Stimulated activated CD8-positive, alpha-beta memory T cell treated with anti-CD3 and anti-CD28 coated beads, Interleukin-4, amount 100 ng/mL, for 48 hours (primary cell): ENCODE measurements around the gene MLC1.
A peak's percentile ranks its signal among the peaks of the same experiment; 100 is the strongest.

Experiments
- DNase-seq: peaks from one replicate; pipeline ENCODE4 v3.0.0-alpha.2; 2020

The MLC1 gene

GRCh38 chr22:50085211-50085972 is at the start of gene MLC1:
Gene MLC1, minus strand, starts transcription at chr22:50085426. Its CDS starts 524 bp downstream, at chr22:50084902.
- DNase-seq, result peak; percentile 44

- no peak for DNase-seq
These were observed 49.3 kb upstream of the MLC1 start for GRCh38 chr22:50134481-50134880.

- no peak for DNase-seq
These were observed 46.7 kb upstream of the MLC1 start for GRCh38 chr22:50131894-50132293.

- no peak for DNase-seq
These were observed 44.0 kb upstream of the MLC1 start for GRCh38 chr22:50129121-50129736.

GRCh38 chr22:50125029-50125428 is 39.8 kb upstream of the MLC1 start:
- DNase-seq, result no peak

- DNase-seq, result no peak
These were observed 37.9 kb upstream of the MLC1 start for GRCh38 chr22:50123119-50123518.

GRCh38 chr22:50121202-50121740 is 36.0 kb upstream of the MLC1 start:
- no peak for DNase-seq

- no peak for DNase-seq
These were observed 34.6 kb upstream of the MLC1 start for GRCh38 chr22:50119768-50120251.

- DNase-seq, result no peak
These were observed 34.0 kb upstream of the MLC1 start for GRCh38 chr22:50119169-50119767.

- DNase-seq, result no peak
These were observed 33.4 kb upstream of the MLC1 start for GRCh38 chr22:50118557-50119168.

GRCh38 chr22:50118129-50118528 is 32.9 kb upstream of the MLC1 start:
- no peak for DNase-seq

GRCh38 chr22:50117168-50117762 is 32.0 kb upstream of the MLC1 start:
- DNase-seq, result no peak

- DNase-seq, result no peak
These were observed 30.5 kb upstream of the MLC1 start for GRCh38 chr22:50115693-50116092.

- DNase-seq, result no peak
These were observed 29.2 kb upstream of the MLC1 start for GRCh38 chr22:50114221-50115021.

- peak; percentile 62 for DNase-seq
These were observed 27.2 kb upstream of the MLC1 start for GRCh38 chr22:50112151-50113118.

GRCh38 chr22:50111056-50111455 is 25.8 kb upstream of the MLC1 start:
- no peak for DNase-seq

GRCh38 chr22:50107529-50107928 is 22.3 kb upstream of the MLC1 start:
- no peak for DNase-seq

GRCh38 chr22:50105208-50106100 is 20.2 kb upstream of the MLC1 start:
- no peak for DNase-seq

- no peak for DNase-seq
These were observed 18.9 kb upstream of the MLC1 start for GRCh38 chr22:50104141-50104544.

GRCh38 chr22:50102946-50103345 is 17.7 kb upstream of the MLC1 start:
- no peak for DNase-seq
